GM15510 (cell line): Measurements from ENCODE around the gene ZNF850.

Experiments
- POLR2A ChIP-seq: IDR thresholded peaks from 3 replicates; pipeline ENCODE4 v1.6.1; 2011; ENCODE audit warnings: borderline replicate concordance; ENCODE audit not compliant: insufficient read length; ENCODE audit errors: extremely low read depth

Gene ZNF850

DNA sequence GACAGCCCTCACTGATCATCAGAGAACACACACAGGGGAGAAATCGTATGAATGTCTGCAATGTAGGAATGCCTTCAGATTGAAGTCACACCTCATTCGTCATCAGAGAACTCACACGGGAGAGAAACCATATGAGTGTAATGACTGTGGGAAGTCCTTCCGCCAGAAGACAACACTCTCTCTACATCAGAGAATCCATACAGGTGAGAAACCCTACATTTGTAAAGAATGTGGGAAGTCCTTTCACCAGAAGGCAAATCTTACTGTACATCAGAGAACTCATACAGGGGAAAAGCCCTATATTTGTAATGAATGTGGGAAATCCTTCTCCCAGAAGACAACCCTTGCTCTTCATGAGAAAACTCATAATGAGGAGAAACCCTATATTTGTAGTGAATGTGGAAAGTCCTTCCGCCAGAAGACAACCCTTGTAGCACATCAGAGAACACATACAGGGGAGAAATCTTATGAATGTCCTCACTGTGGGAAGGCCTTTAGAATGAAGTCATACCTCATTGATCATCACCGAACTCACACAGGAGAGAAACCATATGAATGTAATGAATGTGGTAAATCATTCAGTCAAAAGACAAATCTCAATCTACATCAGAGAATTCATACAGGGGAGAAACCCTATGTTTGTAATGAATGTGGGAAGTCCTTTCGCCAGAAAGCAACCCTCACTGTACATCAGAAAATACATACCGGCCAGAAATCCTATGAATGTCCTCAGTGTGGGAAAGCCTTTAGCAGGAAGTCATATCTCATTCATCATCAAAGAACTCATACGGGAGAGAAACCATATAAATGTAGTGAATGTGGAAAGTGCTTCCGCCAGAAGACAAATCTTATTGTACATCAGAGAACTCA, 52.7 kb downstream of the ZNF850 start:
- no peak for TF ChIP-seq POLR2A

DNA sequence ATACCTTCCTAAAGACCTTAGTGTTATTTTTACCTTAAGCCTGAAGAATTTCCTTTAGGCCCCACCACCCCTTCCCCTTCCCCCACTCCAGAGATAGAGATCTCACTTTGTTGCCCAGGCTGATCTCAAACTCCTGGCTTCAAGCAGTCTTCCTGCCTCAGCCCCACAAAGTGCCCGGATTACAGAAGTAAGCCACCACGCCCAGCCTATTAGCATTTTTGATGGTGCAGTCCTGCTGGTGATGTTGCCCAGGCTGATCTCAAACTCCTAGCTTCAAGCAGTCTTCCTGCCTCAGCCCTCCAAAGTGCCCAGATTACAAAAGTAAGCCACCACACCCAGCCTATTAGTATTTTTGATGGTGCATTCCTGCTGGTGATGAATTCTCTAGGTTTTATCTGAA, 63.2 kb downstream of the ZNF850 start:
- no peak for TF ChIP-seq POLR2A

DNA sequence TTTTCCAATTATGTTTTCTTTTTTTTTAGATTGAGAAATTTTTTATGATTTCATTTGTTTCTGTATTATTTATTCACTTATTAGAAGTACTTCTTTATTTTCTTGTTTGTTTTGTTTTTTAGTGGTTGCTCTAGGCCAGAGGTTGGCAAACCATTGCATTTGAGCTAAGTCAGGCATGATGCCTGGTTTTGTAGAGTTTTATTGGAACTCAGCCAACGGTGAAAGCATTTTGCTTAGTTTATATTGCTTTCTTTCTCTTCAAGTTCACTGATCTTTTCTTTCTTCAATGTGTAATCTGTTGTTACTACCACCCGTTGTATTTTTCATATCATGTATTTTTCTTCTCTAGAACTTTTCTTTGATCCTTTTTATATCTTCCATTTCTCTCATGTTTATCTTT, 65.5 kb downstream of the ZNF850 start:
- TF ChIP-seq POLR2A: no peak

DNA sequence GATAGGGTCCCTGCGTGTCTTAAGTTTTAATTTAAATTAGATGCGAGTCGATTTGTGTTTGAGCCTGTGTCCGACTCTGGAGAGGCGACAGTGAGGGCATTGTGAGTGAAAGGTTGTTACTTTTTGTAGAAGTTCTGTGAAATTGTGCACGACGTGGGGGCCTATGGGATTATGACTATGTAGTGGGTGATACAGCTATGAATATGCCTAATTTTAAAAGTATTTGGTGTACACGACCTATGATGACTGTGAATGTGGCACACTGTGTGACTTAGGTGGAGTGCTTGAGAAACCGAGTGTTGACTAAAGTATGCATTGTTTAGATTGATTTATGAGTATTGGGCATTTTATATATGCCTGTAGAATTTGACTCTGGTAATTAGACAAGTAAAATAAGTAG, 84.5 kb downstream of the ZNF850 start:
- TF ChIP-seq POLR2A: no peak

DNA sequence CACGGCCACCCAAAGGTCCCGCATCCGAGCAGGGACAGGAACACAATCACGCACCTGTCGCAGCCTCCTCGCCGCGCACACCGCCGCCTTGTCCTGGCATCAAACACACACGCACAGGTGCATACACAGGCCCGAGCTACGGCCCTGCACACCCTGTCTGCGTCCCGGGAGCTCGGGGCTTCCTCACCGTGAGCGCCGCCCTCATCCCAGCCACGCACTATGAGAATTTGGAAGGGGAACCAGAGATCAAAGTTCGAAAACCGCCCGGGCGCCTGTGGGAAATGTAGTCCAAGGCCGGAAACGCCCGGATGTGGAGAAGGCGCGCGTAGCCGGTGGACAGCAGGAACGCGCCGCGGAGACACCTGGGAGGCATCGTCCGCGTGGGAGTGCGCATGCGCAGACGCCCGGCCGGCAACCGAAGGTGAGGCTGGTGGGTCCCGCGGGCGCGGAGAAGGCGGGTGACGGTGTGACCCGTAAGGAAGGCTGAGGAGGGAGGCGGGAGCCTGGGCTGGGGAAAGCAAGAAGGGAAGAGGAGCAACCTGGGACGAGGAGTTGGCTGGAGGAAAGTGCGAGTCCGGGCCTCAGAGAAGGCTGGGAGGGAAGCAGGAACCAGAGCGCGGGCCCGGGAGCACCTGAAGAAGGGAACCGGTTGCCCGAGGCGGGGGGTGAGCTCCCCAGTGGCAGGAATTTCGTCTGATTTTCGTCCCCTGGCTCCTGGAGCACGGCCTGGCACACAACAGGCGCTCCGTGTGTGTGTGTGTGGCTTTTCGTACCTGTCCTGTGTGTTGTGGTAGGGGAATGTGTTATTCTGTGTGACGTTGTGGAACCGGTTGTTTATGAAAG, 85.2 kb downstream of the ZNF850 start, which contains the start of gene ZNF567:
ZNF567 (plus strand) TSS at position 399 of the 843 bp plus-strand sequence. CDS start 7,256 bp downstream, outside the sequence.
- TF ChIP-seq POLR2A: peak; percentile 91

DNA sequence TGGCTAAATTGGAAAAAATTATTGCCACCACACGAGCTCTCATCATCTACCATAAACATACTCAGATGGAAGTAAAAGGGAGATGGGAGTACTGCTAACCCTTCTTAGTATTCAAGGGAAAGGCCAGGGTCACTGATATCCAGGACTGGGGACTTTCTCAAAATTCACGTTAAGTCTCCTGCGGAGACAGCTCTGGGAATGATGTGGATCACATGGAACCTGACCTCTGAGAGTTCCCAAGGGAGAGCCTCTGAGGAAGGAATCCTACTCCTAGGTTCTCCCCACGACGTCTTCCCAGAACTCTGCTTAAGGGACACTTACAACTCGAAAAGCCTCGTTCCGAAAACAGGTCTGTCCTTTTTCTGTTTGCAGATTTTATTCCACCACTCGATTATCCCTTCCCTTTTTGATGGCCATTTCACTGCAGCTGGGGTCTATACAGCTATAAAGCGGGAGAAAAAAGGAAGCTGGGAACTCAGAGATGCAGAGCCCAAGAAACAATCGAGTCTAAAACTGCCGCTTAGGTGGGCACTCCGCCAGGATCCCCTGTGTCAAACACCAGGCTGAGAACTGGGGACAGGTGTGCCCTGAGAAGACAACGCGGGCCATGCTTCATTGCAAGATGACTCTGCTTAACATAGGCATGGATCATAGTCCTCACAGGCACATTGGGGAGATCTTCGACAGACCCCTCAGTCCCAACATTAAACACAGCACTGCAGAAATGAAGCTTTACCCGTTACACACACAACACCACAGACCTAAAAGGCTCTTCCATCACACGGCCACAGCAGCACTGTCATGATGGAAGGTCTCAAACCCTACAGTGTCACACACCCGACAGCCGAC, 86.0 kb downstream of the ZNF850 start:
- TF ChIP-seq POLR2A: no peak

DNA sequence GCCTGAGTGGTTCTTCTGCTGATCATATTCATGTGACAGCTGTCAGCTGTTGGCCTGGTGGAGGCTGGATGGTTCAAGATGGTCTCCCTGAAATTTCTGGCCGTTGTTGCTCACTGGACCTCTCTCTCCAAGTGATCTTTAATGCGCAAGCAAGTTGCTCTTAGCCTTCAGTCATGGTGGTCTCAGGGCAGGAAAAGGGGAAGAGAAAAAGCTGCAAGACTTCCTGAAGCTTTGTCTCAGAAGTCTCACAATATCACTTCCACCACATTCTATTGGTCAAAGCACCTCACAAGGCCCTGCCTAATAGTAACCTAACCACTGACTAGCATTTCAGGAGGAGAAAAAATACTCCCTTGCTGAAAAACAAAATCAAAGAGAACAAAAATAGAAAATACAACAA, 86.8 kb downstream of the ZNF850 start:
- no peak for TF ChIP-seq POLR2A

DNA sequence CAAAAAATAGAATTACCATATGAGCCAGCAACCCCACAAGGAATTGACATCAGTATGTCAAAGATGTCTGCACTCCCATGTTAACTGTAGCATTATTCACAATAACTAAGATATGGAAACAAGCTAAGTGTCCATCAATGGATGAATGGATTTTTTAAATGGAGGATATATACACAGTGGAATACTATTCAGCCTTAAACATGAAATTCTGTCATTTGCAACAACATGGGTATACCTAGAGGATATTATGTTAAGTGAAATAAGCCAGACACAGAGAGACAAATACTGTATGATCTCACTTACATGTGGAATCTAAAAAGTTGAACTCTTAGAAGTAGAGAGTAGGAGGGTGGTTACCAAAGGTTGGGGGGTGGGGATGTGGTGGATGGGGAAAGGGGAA, 93.2 kb downstream of the ZNF850 start:
- TF ChIP-seq POLR2A: no peak

DNA sequence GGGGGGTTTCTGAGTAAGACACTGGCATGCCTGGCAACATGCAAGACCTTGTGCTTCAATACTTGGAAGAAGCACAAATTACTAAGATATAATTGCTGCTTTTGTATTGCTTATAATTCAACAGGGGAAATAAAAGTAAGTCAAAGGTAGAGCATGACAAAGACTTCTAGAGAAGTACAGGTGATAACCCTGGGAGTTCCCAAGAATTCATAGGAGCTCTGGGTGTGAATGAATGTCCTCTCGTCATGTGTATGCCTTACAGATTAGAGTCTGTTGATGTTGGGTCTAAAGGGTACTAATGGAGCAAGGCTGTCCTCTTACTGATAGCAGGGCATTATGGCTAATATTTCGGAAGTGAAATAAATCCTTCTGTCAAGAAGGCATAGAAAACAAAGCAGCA, 98.4 kb downstream of the ZNF850 start:
- TF ChIP-seq POLR2A: no peak

DNA sequence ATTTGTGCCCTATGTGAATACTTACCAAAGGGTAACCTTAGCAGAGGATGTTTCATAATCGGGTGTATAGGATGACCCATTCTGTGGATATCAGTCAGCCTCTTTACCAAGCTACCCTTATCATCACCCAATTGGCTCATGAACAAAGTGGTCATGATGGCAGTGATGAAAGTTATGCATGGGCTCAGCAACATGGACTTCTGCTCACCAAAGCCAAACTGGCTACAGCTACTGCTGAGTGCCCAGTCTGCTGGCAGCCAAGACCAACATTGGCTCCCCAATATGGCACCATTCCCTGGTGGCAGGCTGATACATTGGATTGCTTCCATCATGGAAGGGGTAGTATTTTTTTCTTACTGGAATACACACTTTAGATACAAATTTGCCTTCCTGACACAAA, 100.2 kb downstream of the ZNF850 start:
- no peak for TF ChIP-seq POLR2A

DNA sequence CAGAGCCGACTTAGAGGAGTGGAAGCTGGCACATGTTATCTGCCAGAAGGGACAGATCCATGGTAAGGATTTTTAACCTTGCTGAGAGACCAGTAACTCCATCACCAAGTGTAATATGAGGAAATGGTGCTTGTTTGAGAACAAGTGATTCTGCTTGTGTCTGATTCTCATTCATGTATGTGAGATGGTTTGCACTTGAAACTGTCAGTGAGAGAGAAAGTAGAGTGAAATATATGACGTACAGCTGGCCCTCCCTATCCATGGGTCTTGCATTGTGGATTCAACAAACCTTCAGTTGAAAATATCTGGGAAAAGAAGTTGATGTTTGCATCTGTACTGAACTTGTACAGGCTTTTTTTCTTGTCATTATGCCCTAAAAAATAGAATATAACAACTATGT, 104.0 kb downstream of the ZNF850 start:
- TF ChIP-seq POLR2A: no peak

DNA sequence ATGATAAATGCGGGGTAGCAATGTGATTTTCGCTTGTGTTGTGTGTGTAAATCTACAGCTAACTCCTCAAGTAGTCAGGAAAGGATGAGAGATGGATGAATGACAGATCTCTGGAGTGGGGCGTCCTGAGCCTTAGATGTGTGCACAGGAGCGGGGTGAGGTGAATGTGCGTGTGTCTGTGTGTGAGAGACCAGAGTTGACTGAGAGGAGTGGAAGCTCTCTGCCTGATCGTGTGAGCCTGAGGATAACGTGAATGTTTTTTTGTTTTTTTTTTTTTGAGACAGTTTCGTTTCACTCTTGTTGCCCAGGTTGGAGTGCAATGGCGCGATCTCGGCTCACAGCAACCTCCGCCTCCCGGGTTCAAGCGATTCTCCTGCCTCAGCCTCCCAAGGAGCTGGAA, 106.8 kb downstream of the ZNF850 start:
- no peak for TF ChIP-seq POLR2A
